Liver (tissue), 3 donors: ENCODE measurements around the gene PPY.

Source experiments
- ATF3 ChIP-seq: IDR thresholded peaks from 2 replicates; pipeline ENCODE4 v1.6.1; 2016; ENCODE audit warnings: antibody characterized with exemption
- CTCF ChIP-seq: fragments of 150-350 bp; IDR thresholded peaks from 2 replicates; pipeline ENCODE4 v1.5.1; 2017; ENCODE audit warnings: improper control_type of control experiment, low read depth, low read length; ENCODE audit not compliant: missing input control
- EGR1 ChIP-seq, 2 donors: IDR thresholded peaks; 2 replicates each; pipeline ENCODE4 v1.6.1; 2016 to 2018; ENCODE audit warnings: antibody characterized with exemption in 2 of 2, low read depth in 2 of 2
- GABPA ChIP-seq, 2 donors: IDR thresholded peaks in 1 of 2; conservative IDR thresholded peaks in 1 of 2; 2 replicates each; pipeline ENCODE4 v1.6.1; 2016; ENCODE audit warnings: antibody characterized with exemption in 2 of 2, mild to moderate bottlenecking in 1 of 2, moderate library complexity in 1 of 2
- RAD21 ChIP-seq, 2 donors: IDR thresholded peaks; 2 replicates each; pipeline ENCODE4 v1.6.1; 2016; ENCODE audit warnings: antibody characterized with exemption in 2 of 2, mild to moderate bottlenecking in 2 of 2
- REST ChIP-seq: IDR thresholded peaks from 2 replicates; pipeline ENCODE4 v1.6.1; 2016; ENCODE audit warnings: antibody characterized with exemption, mild to moderate bottlenecking
- RXRA ChIP-seq, 2 donors: IDR thresholded peaks; 2 replicates each; pipeline ENCODE4 v1.6.1; 2017 to 2018; ENCODE audit warnings: antibody characterized with exemption in 2 of 2, mild to moderate bottlenecking in 1 of 2
- TAF1 ChIP-seq: conservative IDR thresholded peaks from 2 replicates; pipeline ENCODE4 v1.6.1; 2016; ENCODE audit warnings: antibody characterized with exemption, mild to moderate bottlenecking
- YY1 ChIP-seq: IDR thresholded peaks from 2 replicates; pipeline ENCODE4 v1.6.1; 2016; ENCODE audit warnings: antibody characterized with exemption, mild to moderate bottlenecking
- donor health status: healthy.
- donor health status: healthy.

GRCh38 chr17:43905400-43905984 lies 36.8 kb downstream of the PPY start:
- TF ChIP-seq RAD21 (IDR thresholded peaks at IDR 0.05), result no peak
- TF ChIP-seq CTCF, result no peak
- no peak for TF ChIP-seq GABPA (IDR thresholded peaks at IDR 0.05 in 1 of 2, conservative IDR thresholded peaks at IDR 0.05 in 1 of 2)
- no peak for TF ChIP-seq EGR1 (IDR thresholded peaks at IDR 0.05; ENCODE audit: low read depth in 2 of 2)
- no peak for TF ChIP-seq YY1
- TF ChIP-seq TAF1, result no peak
- no peak for TF ChIP-seq REST
- TF ChIP-seq RXRA (IDR thresholded peaks at IDR 0.05), result no peak
- no peak for TF ChIP-seq ATF3
